Caco-2 (cell line): Measurements from ENCODE around the gene WHAMM. TPM values are rescaled to one million over a fixed set of nuclear protein-coding genes. Genes with fewer than 3 reads are reported as not detected.
"Not testable (repeated sequence)": the region's sequence is repeated elsewhere in the genome, so short reads cannot be mapped to it uniquely, and the experiment has no call there.

Experiments used
- BruUV-seq: library from RNA; stranded (reverse); fragments of 400-500 nt; replicated peaks from 2 replicates; lab custom pipeline; 2021; lab: Mats Ljungman, UMichigan
- CTCF ChIA-PET: fragments of 300-600 bp; sonication (Branson Sonifier 250); formaldehyde crosslinking; loops from one replicate; lab custom pipeline; 2022; ENCODE audit warnings: antibody characterized with exemption; lab: Charles Lee
- POLR2A ChIA-PET: fragments of 300-600 bp; sonication (Branson Sonifier 250); formaldehyde crosslinking; loops from one replicate; lab custom pipeline; 2022; ENCODE audit warnings: antibody characterized with exemption; lab: Charles Lee
- DNase-seq, 2 experiments: peaks; one replicate each; pipeline versions ENCODE4 v3.0.0 to v3.0.0-alpha.2; 2020 to 2022
- H3K27me3 ChIP-seq: replicated peaks from 2 replicates; pipeline ENCODE4 v1.6.0; 2011; ENCODE audit warnings: low read length; ENCODE audit not compliant: control insufficient read depth, insufficient read depth
- H3K36me3 ChIP-seq: 2 replicates; pipeline ENCODE4 v1.5.1; 2011; ENCODE audit warnings: low read length; ENCODE audit not compliant: control insufficient read depth, insufficient read depth
- H3K4me1 ChIP-seq: fragments of 250-450 bp; sonication (Bioruptor Pico); 2 replicates; pipeline ENCODE4 v1.5.1; 2020; ENCODE audit warnings: mild to moderate bottlenecking
- H3K4me3 ChIP-seq: 2 replicates; pipeline ENCODE4 v1.5.1; 2011; ENCODE audit warnings: low read depth, mild to moderate bottlenecking, control low read depth, low read length
- H3K9me3 ChIP-seq: fragments of 250-450 bp; sonication (Bioruptor Pico); 2 replicates; pipeline ENCODE4 v1.5.1; 2020; ENCODE audit warnings: mild to moderate bottlenecking, moderate library complexity
- H3K27ac Mint-ChIP-seq: one replicate; pipeline ENCODE4 v1.8.0; 2022; ENCODE audit warnings: mixed read lengths; ENCODE audit not compliant: unreplicated experiment
- H3K27me3 Mint-ChIP-seq: one replicate; pipeline ENCODE4 v1.8.0; 2022; ENCODE audit warnings: mixed read lengths; ENCODE audit not compliant: insufficient read depth, unreplicated experiment
- H3K36me3 Mint-ChIP-seq: one replicate; pipeline ENCODE4 v1.8.0; 2022; ENCODE audit warnings: mild to moderate bottlenecking, mixed read lengths; ENCODE audit not compliant: insufficient read depth, unreplicated experiment
- H3K4me1 Mint-ChIP-seq: one replicate; pipeline ENCODE4 v1.8.0; 2022; ENCODE audit warnings: low read depth, mixed read lengths; ENCODE audit not compliant: unreplicated experiment
- H3K4me3 Mint-ChIP-seq: one replicate; pipeline ENCODE4 v1.8.0; 2022; ENCODE audit warnings: mild to moderate bottlenecking, moderate library complexity, mixed read lengths; ENCODE audit not compliant: unreplicated experiment
- H3K9me3 Mint-ChIP-seq: one replicate; pipeline ENCODE4 v1.8.0; 2022; ENCODE audit warnings: mixed read lengths; ENCODE audit not compliant: unreplicated experiment
- intact Hi-C: fragments of 100-400 bp; cut with micrococcal nuclease; formaldehyde crosslinking; loops from one replicate; pipeline ENCODE4 v1.10.0; 2022; ENCODE audit not compliant: unreplicated experiment
- total RNA-seq: library from RNA; stranded (reverse); gene quantifications from 2 replicates; pipeline ENCODE4 v1.2.3, GENCODE V29; 2022
- TF ChIP-seq, protein P1 (sequence below), 2 experiments: fragments of 200-600 bp in 1 of 2; IDR thresholded peaks; 1 replicate in 1 of 2; 2 replicates in 1 of 2; pipeline versions ENCODE4 v1.5.1 to v1.8.0; 2011 to 2022; ENCODE audit warnings: antibody characterized with exemption in 1 of 2, control low read depth in 1 of 2, inconsistent platforms in 1 of 2, low read depth in 1 of 2, low read length in 1 of 2, mild to moderate bottlenecking in 1 of 2, moderate library complexity in 1 of 2; ENCODE audit not compliant: insufficient read depth in 1 of 2, severe bottlenecking in 1 of 2, unreplicated experiment in 1 of 2

Gene WHAMM
- total RNA-seq, 1 experiment from 2014 or later: 7.8 TPM

DNA sequence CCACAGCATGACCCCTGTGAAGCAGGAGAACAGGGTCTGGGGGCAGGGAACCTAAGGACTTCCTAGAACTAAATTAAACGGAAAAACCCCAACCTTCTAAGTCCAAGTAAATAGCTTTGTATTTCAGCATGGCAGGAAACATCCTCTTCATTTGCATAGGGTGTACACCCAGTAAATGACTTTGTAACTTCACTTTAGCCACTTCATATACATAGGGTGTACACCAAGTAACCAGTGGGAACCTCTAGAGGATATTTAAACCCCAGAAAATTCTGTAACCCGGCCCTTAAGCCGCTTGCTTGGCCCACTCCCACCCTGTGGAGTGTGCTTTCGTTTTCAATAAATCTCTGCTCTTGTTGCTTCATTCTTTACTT, 45.3 kb upstream of the WHAMM start:
- Histone ChIP-seq H3K4me3 (no peak overlapping the region), H3K36me3 (no peaks in the 10 kb centered on the region; the same call in 1 of the 2 replicates), H3K4me1 (no peaks in the 10 kb centered on the region), H3K9me3 (no peaks in the 10 kb centered on the region), H3K27me3 (no peaks in the 10 kb centered on the region)
- Mint-ChIP-seq H3K4me3 (no peak overlapping the region), H3K27ac (no peak overlapping the region), H3K27me3 (no peaks in the 10 kb centered on the region), H3K4me1 (peaks cover 6% of the 10 kb centered on the region), H3K9me3 (no peaks in the 10 kb centered on the region), H3K36me3 (no peaks in the 10 kb centered on the region)
- intact Hi-C loops: no loop called here
- ChIA-PET CTCF (interaction anchor here (0.7 kb wide), 1 partner anchor 157 kb away, joined by 3 read pairs; no protein-coding TSS in a partner anchor), POLR2A (no interaction called here)
- TF ChIP-seq, protein P1, sequence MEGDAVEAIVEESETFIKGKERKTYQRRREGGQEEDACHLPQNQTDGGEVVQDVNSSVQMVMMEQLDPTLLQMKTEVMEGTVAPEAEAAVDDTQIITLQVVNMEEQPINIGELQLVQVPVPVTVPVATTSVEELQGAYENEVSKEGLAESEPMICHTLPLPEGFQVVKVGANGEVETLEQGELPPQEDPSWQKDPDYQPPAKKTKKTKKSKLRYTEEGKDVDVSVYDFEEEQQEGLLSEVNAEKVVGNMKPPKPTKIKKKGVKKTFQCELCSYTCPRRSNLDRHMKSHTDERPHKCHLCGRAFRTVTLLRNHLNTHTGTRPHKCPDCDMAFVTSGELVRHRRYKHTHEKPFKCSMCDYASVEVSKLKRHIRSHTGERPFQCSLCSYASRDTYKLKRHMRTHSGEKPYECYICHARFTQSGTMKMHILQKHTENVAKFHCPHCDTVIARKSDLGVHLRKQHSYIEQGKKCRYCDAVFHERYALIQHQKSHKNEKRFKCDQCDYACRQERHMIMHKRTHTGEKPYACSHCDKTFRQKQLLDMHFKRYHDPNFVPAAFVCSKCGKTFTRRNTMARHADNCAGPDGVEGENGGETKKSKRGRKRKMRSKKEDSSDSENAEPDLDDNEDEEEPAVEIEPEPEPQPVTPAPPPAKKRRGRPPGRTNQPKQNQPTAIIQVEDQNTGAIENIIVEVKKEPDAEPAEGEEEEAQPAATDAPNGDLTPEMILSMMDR (IDR thresholded peaks at IDR 0.05; ENCODE audit: insufficient read depth in 1 of 2, low read depth in 1 of 2, low read length in 1 of 2, severe bottlenecking in 1 of 2, unreplicated experiment in 1 of 2): no peak
- no peak for DNase-seq
- BruUV-seq: no TSS peak

DNA sequence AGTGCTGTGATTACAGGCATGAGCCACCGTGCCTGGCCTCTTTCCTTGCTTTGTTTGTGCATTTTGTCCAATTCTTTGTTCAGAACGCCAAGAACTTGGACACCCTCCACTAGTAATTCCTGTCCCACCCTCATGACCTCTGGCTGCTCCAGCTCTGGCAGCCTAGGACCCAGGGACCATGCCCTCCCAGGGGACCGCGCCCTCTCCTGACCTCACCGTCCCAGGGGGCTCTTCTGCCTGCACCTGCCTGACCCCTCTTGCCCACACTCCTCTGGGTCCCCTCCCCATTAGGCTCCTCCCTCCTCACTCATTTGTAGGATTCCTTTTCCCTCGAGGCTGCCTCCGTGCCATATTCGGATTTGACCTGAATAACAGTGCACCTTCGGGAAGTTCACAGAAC, 44.7 kb upstream of the WHAMM start:
- no peaks in the 10 kb centered on the region for H3K9me3 Mint-ChIP-seq
- Histone ChIP-seq H3K36me3 (no peaks in the 10 kb centered on the region; the same call in 1 of the 2 replicates), H3K4me1 (no peaks in the 10 kb centered on the region), H3K9me3 (no peaks in the 10 kb centered on the region), H3K4me3 (no peak overlapping the region), H3K27me3 (no peaks in the 10 kb centered on the region)
- H3K36me3 Mint-ChIP-seq: no peaks in the 10 kb centered on the region
- no peaks in the 10 kb centered on the region for H3K27me3 Mint-ChIP-seq
- BruUV-seq: no TSS peak
- POLR2A ChIA-PET: no interaction called here
- no peak overlapping the region for H3K27ac Mint-ChIP-seq
- H3K4me1 Mint-ChIP-seq: peaks cover 6% of the 10 kb centered on the region
- no peak overlapping the region for H3K4me3 Mint-ChIP-seq
- TF ChIP-seq, protein P1 (IDR thresholded peaks at IDR 0.05; ENCODE audit: insufficient read depth in 1 of 2, low read depth in 1 of 2, low read length in 1 of 2, severe bottlenecking in 1 of 2, unreplicated experiment in 1 of 2): no peak
- intact Hi-C loops: no loop called here
- no peak for DNase-seq
- CTCF ChIA-PET: no interaction called here

DNA sequence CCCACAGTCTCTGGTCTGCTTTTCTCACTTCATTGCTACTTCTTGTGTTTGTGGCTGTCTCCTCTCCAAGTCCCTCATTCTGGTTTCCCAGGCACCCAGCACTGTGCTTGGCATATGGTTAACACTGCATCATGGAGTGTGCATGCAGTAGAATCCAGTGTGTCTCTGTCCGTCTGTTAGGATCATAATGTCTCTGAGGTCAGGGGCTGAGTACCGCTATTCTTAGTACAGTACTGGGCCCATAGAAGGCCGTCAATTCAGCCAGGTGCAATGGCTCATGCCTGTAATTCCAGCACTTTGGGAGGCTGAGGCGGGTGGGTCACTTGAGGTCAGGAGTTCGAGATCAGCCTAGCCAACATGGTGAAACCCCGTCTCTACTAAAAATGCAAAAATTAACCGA, 43.2 kb upstream of the WHAMM start:
- H3K36me3 Mint-ChIP-seq, H3K4me3 ChIP-seq, CTCF ChIA-PET, H3K4me3 Mint-ChIP-seq, intact Hi-C loops, H3K4me1 ChIP-seq, H3K36me3 ChIP-seq, H3K9me3 Mint-ChIP-seq, H3K27me3 ChIP-seq, H3K9me3 ChIP-seq, DNase-seq, H3K4me1 Mint-ChIP-seq, H3K27ac Mint-ChIP-seq, H3K27me3 Mint-ChIP-seq, BruUV-seq: not testable (repeated sequence)
- POLR2A ChIA-PET: interaction anchor here (0.6 kb wide), 1 partner anchor 721 kb away, joined by 8 read pairs; the partner anchor contains the start of gene MEX3B
